Thyroid gland (tissue), 4 donors: Measurements from ENCODE around the gene FGF22. TPM values are rescaled to one million over a fixed set of nuclear protein-coding genes. Genes with fewer than 3 reads are reported as not detected.

Source experiments
- DNase-seq, 2 donors: peaks; one replicate each; pipeline ENCODE4 v3.0.0-alpha.2; 2019
- H3K27ac ChIP-seq, 3 donors: fragments of 200-600 bp; sonication (generic); 1 replicate in 2 of 3; 2 replicates in 1 of 3; pipeline ENCODE4 v1.5.1; 2016 to 2019; ENCODE audit warnings: mild to moderate bottlenecking in 1 of 3, moderate library complexity in 1 of 3
- H3K27me3 ChIP-seq: fragments of 200-600 bp; sonication (generic); one replicate; pipeline ENCODE4 v1.5.1; 2019
- H3K36me3 ChIP-seq, 2 donors: fragments of 200-600 bp; sonication (generic); one replicate each; pipeline ENCODE4 v1.5.1; 2016 to 2019
- H3K4me1 ChIP-seq, 2 donors: fragments of 200-600 bp; sonication (generic); one replicate each; pipeline ENCODE4 v1.5.1; 2017 to 2019
- H3K4me3 ChIP-seq, 3 donors: fragments of 200-600 bp; sonication (generic); replicated peaks in 1 of 3; 1 replicate in 2 of 3; 2 replicates in 1 of 3; pipeline ENCODE4 v1.5.1; 2016; ENCODE audit warnings: mild to moderate bottlenecking in 1 of 3
- H3K9me3 ChIP-seq: fragments of 200-600 bp; sonication (generic); one replicate; pipeline ENCODE4 v1.5.1; 2017
- CTCF ChIP-seq, 6 experiments: fragments of 200-600 bp in 3 of 6; fragments of 450-650 bp in 3 of 6; sonication (generic) in 3 of 6; IDR thresholded peaks; one replicate each; pipeline ENCODE4 v1.5.1; 2016 to 2019; ENCODE audit warnings: antibody characterized with exemption in 6 of 6, mild to moderate bottlenecking in 2 of 6, inconsistent platforms in 1 of 6, moderate library complexity in 1 of 6
- POLR2A ChIP-seq, 2 donors: fragments of 450-650 bp; IDR thresholded peaks; one replicate each; pipeline ENCODE4 v1.6.1; 2017; ENCODE audit warnings: antibody characterized with exemption in 2 of 2, mild to moderate bottlenecking in 2 of 2, moderate library complexity in 1 of 2
- WGBS, 2 donors: methylation state at CpG; one replicate each; pipeline ENCODE4 v1.1.5; 2017; 5-methylcytosine and 5-hydroxymethylcytosine counted together
- intact Hi-C: fragments of 100-400 bp; cut with DNase I; formaldehyde crosslinking; loops from one replicate; pipeline ENCODE4 v1.15.1; 2023
- total RNA-seq, 4 donors: library from RNA; depleted of rRNA; stranded (reverse); fragments of >200 nt; gene quantifications; one replicate each; pipeline ENCODE4 v1.2.3, GENCODE V29; 2016

Gene FGF22
- total RNA-seq, 4 donors from 2014 or later, result not detected

- Histone ChIP-seq H3K9me3 (no peaks in the 10 kb centered on the region), H3K27me3 (no peaks in the 10 kb centered on the region), H3K36me3 (no peaks in the 10 kb centered on the region), H3K4me1 (peaks cover 17 to 38% of the 10 kb centered on the region in 2 donors), H3K4me3 (peak overlapping the region in 1 of 3 donors; percentile 87), H3K27ac (peak overlapping the region in 2 of 3 donors; percentile 60 to 89)
- TF ChIP-seq CTCF (IDR thresholded peaks at IDR 0.05) (no peak), POLR2A (IDR thresholded peaks at IDR 0.05) (no peak)
- WGBS, 2 donors, result 89 to 90% methylated on average over 8 to 10 of the region's 16 CpGs
- DNase-seq, result no peak
- intact Hi-C loops, result no loop called here
These were observed 39.2 kb downstream of the FGF22 start for GRCh38 chr19:678791-679388.

GRCh38 chr19:679418-680286 lies 40.0 kb downstream of the FGF22 start:
- 31% methylated on average over 13 of the region's 69 CpGs; no CpG with 5 or more reads in 1 of the 2 donors for WGBS, 2 donors
- peak overlapping the region; percentile 47 to 87 (median 72) for H3K4me3 ChIP-seq
- H3K9me3 ChIP-seq, result no peaks in the 10 kb centered on the region
- TF ChIP-seq POLR2A (IDR thresholded peaks at IDR 0.05) (no peak), CTCF (IDR thresholded peaks at IDR 0.05) (no peak)
- H3K27ac ChIP-seq, result peak overlapping the region; percentile 60 to 89 (median 65)
- peaks cover 17 to 38% of the 10 kb centered on the region in 2 donors for H3K4me1 ChIP-seq
- peak; percentile 44 to 47 for DNase-seq
- no peaks in the 10 kb centered on the region for H3K27me3 ChIP-seq
- no peaks in the 10 kb centered on the region for H3K36me3 ChIP-seq
- intact Hi-C loops, result no loop called here

- TF ChIP-seq POLR2A (IDR thresholded peaks at IDR 0.05), result peak; percentile 59 to 91
- TF ChIP-seq CTCF (IDR thresholded peaks at IDR 0.05), result peak in 3 of 6 experiments; percentile 44 to 56 (median 48)
- 1 to 5% methylated on average over 8 to 12 of the region's 70 CpGs for WGBS, 2 donors
- Histone ChIP-seq H3K4me1 (peaks cover 17 to 38% of the 10 kb centered on the region in 2 donors), H3K27ac (peak overlapping the region; percentile 60 to 89 (median 65)), H3K36me3 (no peaks in the 10 kb centered on the region), H3K4me3 (peak overlapping the region; percentile 47 to 87 (median 72)), H3K9me3 (no peaks in the 10 kb centered on the region), H3K27me3 (no peaks in the 10 kb centered on the region)
- intact Hi-C loops, result no loop called here
- DNase-seq, result peak; percentile 99 to 100
These were observed 40.8 kb downstream of the FGF22 start for GRCh38 chr19:680287-681028.

GRCh38 chr19:681029-682019 lies 41.6 kb downstream of the FGF22 start:
- 67 to 75% methylated on average over 31 to 33 of the region's 54 CpGs for WGBS, 2 donors
- peaks cover 17 to 32% of the 10 kb centered on the region in 2 donors for H3K4me1 ChIP-seq
- intact Hi-C loops, result no loop called here
- DNase-seq, result peak in 1 of 2 donors; percentile 78
- peak overlapping the region in 1 of 3 donors; percentile 87 for H3K4me3 ChIP-seq
- H3K27ac ChIP-seq, result peak overlapping the region in 1 of 3 donors; percentile 89
- no peaks in the 10 kb centered on the region for H3K36me3 ChIP-seq
- TF ChIP-seq POLR2A (IDR thresholded peaks at IDR 0.05), result no peak
- no peak for TF ChIP-seq CTCF (IDR thresholded peaks at IDR 0.05)
- H3K27me3 ChIP-seq, result no peaks in the 10 kb centered on the region
- H3K9me3 ChIP-seq, result no peaks in the 10 kb centered on the region
